ENCODE results near the gene GALNT2. TPM values are rescaled to one million over a fixed set of nuclear protein-coding genes. Genes with fewer than 3 reads are reported as not detected.
A peak's percentile ranks its signal among the peaks of the same experiment; 100 is the strongest.

The GALNT2 gene
- polyA plus RNA-seq, 3 donors = 19.6 to 25.6 (median 23.4) TPM

GRCh38 chr1:230149751-230150584 lies 82.9 kb downstream of the GALNT2 start:
- peaks cover 82% of the 10 kb centered on the region for H3K79me2 ChIP-seq (ENCODE audit: insufficient read depth, low read length)
- H3K4me2 ChIP-seq (replicated peaks; ENCODE audit: extremely low read depth, low read length, poor library complexity, severe bottlenecking) = peak overlapping the region; percentile 75
- H3K4me1 ChIP-seq (ENCODE audit: control insufficient read depth in 1 of 2, insufficient read depth in 2 of 2, low read length in 2 of 2) = peaks cover 86 to 94% of the 10 kb centered on the region in 2 donors

GRCh38 chr1:230150615-230151014 lies 83.6 kb downstream of the GALNT2 start:
- Mint-ChIP-seq H3K9me3 (no peaks in the 10 kb centered on the region), H3K36me3 (peaks cover 4 to 5% of the 10 kb centered on the region in 2 donors), H3K27me3 (ENCODE audit: low read depth in 3 of 3) (no peaks in the 10 kb centered on the region), H3K4me3 (peak overlapping the region; percentile 72 to 76), H3K4me1 (peaks cover 94% of the 10 kb centered on the region), H3K27ac (peak overlapping the region; percentile 86 to 97 (median 91))
- Histone ChIP-seq H3K27ac (ENCODE audit: low read depth in 1 of 2, low read length in 2 of 2) (peak overlapping the region; percentile 84 to 86), H3K79me2 (ENCODE audit: insufficient read depth, low read length) (peaks cover 83% of the 10 kb centered on the region), H3K27me3 (ENCODE audit: control insufficient read depth in 2 of 2, insufficient read depth in 2 of 2, low read length in 2 of 2) (no peaks in the 10 kb centered on the region), H4K20me1 (ENCODE audit: insufficient read depth, low read length) (no peaks in the 10 kb centered on the region), H3K4me1 (ENCODE audit: control insufficient read depth in 1 of 2, insufficient read depth in 2 of 2, low read length in 2 of 2) (peaks cover 86 to 94% of the 10 kb centered on the region in 2 donors), H3K4me3 (replicated peaks in 1 of 3; ENCODE audit: low read depth in 2 of 3, low read length in 3 of 3) (peak overlapping the region in 2 of 3 experiments; percentile 34 to 65), H3K4me2 (replicated peaks; ENCODE audit: extremely low read depth, low read length, poor library complexity, severe bottlenecking) (peak overlapping the region; percentile 75), H3K9ac (ENCODE audit: insufficient read depth, low read length, poor library complexity, severe bottlenecking) (peak overlapping the region; percentile 67), H3K36me3 (replicated peaks in 1 of 2; ENCODE audit: control insufficient read depth in 1 of 2, insufficient read depth in 2 of 2, low read length in 2 of 2) (no peaks in the 10 kb centered on the region), H2AFZ (ENCODE audit: insufficient read depth, low read depth, low read length, poor library complexity, severe bottlenecking) (peak overlapping the region; percentile 67), H3K9me3 (replicated peaks in 1 of 2; ENCODE audit: control insufficient read depth in 1 of 2, insufficient read depth in 1 of 2, low read length in 2 of 2) (no peaks in the 10 kb centered on the region)
- TF ChIP-seq CTCF (IDR thresholded peaks at IDR 0.05) = no peak
- intact Hi-C loops (cut with micrococcal nuclease) = no loop called here
- DNase-seq = no peak
- WGBS (ENCODE audit: insufficient coverage) = 67% methylated on average over 5 of the region's 7 CpGs

More at GRCh38 chr1:230149751-230150584, 82.9 kb downstream of the GALNT2 start:
- no peaks in the 10 kb centered on the region for H3K27me3 ChIP-seq (ENCODE audit: control insufficient read depth in 2 of 2, insufficient read depth in 2 of 2, low read length in 2 of 2)
- H3K9ac ChIP-seq (ENCODE audit: insufficient read depth, low read length, poor library complexity, severe bottlenecking) = peak overlapping the region; percentile 67
- H3K4me3 ChIP-seq (replicated peaks in 1 of 3; ENCODE audit: low read depth in 2 of 3, low read length in 3 of 3) = peak overlapping the region; percentile 34 to 65 (median 39)
- intact Hi-C loops (cut with micrococcal nuclease) = loop anchor here in 1 of 2 donors (5.0 kb wide), 2 partner anchors 37 to 43 kb away; no protein-coding TSS in a partner anchor
- no peaks in the 10 kb centered on the region for H3K36me3 ChIP-seq (replicated peaks in 1 of 2; ENCODE audit: control insufficient read depth in 1 of 2, insufficient read depth in 2 of 2, low read length in 2 of 2)
- H3K9me3 ChIP-seq (replicated peaks in 1 of 2; ENCODE audit: control insufficient read depth in 1 of 2, insufficient read depth in 1 of 2, low read length in 2 of 2) = no peaks in the 10 kb centered on the region
- no peak for TF ChIP-seq CTCF (IDR thresholded peaks at IDR 0.05)
- Mint-ChIP-seq H3K4me1 (peaks cover 94% of the 10 kb centered on the region), H3K27ac (peak overlapping the region; percentile 86 to 97 (median 91)), H3K4me3 (peak overlapping the region; percentile 72 to 76), H3K9me3 (no peaks in the 10 kb centered on the region), H3K36me3 (peaks cover 4% of the 10 kb centered on the region in 2 donors), H3K27me3 (ENCODE audit: low read depth in 3 of 3) (no peaks in the 10 kb centered on the region)
- H2AFZ ChIP-seq (ENCODE audit: insufficient read depth, low read depth, low read length, poor library complexity, severe bottlenecking) = peak overlapping the region; percentile 67
- H3K27ac ChIP-seq (ENCODE audit: low read depth in 1 of 2, low read length in 2 of 2) = peak overlapping the region; percentile 84 to 86
- WGBS (ENCODE audit: insufficient coverage) = 5% methylated on average over 10 of the region's 15 CpGs
- DNase-seq = peak; percentile 48 to 65 (median 50)
- H4K20me1 ChIP-seq (ENCODE audit: insufficient read depth, low read length) = no peaks in the 10 kb centered on the region

All from CD14-positive monocyte (primary cell).